ENCODE measurements around the gene DOCK7. TPM values are rescaled to one million over a fixed set of nuclear protein-coding genes. Genes with fewer than 3 reads are reported as not detected.
"Not testable (repeated sequence)": the region's sequence is repeated elsewhere in the genome, so short reads cannot be mapped to it uniquely, and the experiment has no call there.

The DOCK7 gene
- total RNA-seq, 1 experiment from 2014 or later = 46.9 TPM

GRCh38 chr1:62573675-62574074 is 114.5 kb downstream of the DOCK7 start:
- Mint-ChIP-seq H3K9me3 (ENCODE audit: unreplicated experiment) (no peaks in the 10 kb centered on the region), H3K36me3 (ENCODE audit: insufficient read depth, unreplicated experiment) (peaks cover 27% of the 10 kb centered on the region), H3K4me1 (ENCODE audit: insufficient read depth, unreplicated experiment) (no peaks in the 10 kb centered on the region), H3K27ac (ENCODE audit: low read depth, unreplicated experiment) (no peak overlapping the region), H3K4me3 (ENCODE audit: unreplicated experiment) (no peak overlapping the region), H3K27me3 (ENCODE audit: insufficient read depth, unreplicated experiment) (no peaks in the 10 kb centered on the region)
- POLR2A ChIA-PET = no interaction called here
- no TSS peak for BruUV-seq (replicated peaks)
- CTCF ChIA-PET = no interaction called here
- intact Hi-C loops (cut with micrococcal nuclease) = no loop called here
- TF ChIP-seq CTCF (IDR thresholded peaks at IDR 0.05; ENCODE audit: unreplicated experiment) = no peak
- DNase-seq (ENCODE audit: unreplicated experiment) = no peak

- Mint-ChIP-seq H3K36me3 (ENCODE audit: insufficient read depth, unreplicated experiment) (peaks cover 26% of the 10 kb centered on the region), H3K27ac (ENCODE audit: low read depth, unreplicated experiment) (no peak overlapping the region)
Measured at GRCh38 chr1:62572476-62572875, 115.7 kb downstream of the DOCK7 start.

DNA sequence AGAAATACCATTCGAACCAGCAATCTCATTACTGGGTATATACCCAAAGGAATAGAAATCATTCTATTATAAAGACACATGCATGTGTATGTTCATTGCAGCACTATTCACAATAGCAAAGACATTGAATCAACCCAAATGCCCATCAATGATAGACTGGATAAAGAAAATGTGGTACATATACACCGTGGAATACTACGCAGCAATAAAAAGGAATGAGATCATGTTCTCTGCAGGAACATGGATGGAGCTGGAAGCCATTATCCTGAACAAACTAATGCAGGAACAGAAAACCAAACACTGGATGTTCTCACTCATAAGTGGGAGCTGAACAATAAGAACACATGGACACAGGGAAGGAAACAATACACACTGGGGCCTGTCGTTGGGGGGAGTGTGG is 116.7 kb downstream of the DOCK7 start:
- H3K27ac Mint-ChIP-seq (ENCODE audit: low read depth, unreplicated experiment); BruUV-seq (replicated peaks); DNase-seq (ENCODE audit: unreplicated experiment); CTCF ChIA-PET; H3K4me3 Mint-ChIP-seq (ENCODE audit: unreplicated experiment); H3K4me1 Mint-ChIP-seq (ENCODE audit: insufficient read depth, unreplicated experiment); H3K27me3 Mint-ChIP-seq (ENCODE audit: insufficient read depth, unreplicated experiment); H3K9me3 Mint-ChIP-seq (ENCODE audit: unreplicated experiment); intact Hi-C loops (cut with micrococcal nuclease); POLR2A ChIA-PET: not testable (repeated sequence)
- H3K36me3 Mint-ChIP-seq (ENCODE audit: insufficient read depth, unreplicated experiment) = peaks cover 26% of the 10 kb centered on the region

More at GRCh38 chr1:62572476-62572875, 115.7 kb downstream of the DOCK7 start:
- intact Hi-C loops (cut with micrococcal nuclease) = no loop called here
- DNase-seq (ENCODE audit: unreplicated experiment) = no peak
- no TSS peak for BruUV-seq (replicated peaks)
- CTCF ChIA-PET = interaction anchor here (0.9 kb wide), 1 partner anchor 66 kb away, joined by 3 read pairs; no protein-coding TSS in a partner anchor
- no peaks in the 10 kb centered on the region for H3K9me3 Mint-ChIP-seq (ENCODE audit: unreplicated experiment)
- H3K4me3 Mint-ChIP-seq (ENCODE audit: unreplicated experiment) = no peak overlapping the region
- H3K27me3 Mint-ChIP-seq (ENCODE audit: insufficient read depth, unreplicated experiment) = no peaks in the 10 kb centered on the region
- POLR2A ChIA-PET = interaction anchor here (0.7 kb wide), 1 partner anchor 95 kb away, joined by 3 read pairs; no protein-coding TSS in a partner anchor
- no peak for TF ChIP-seq CTCF (IDR thresholded peaks at IDR 0.05; ENCODE audit: unreplicated experiment)
- no peaks in the 10 kb centered on the region for H3K4me1 Mint-ChIP-seq (ENCODE audit: insufficient read depth, unreplicated experiment)

DNA sequence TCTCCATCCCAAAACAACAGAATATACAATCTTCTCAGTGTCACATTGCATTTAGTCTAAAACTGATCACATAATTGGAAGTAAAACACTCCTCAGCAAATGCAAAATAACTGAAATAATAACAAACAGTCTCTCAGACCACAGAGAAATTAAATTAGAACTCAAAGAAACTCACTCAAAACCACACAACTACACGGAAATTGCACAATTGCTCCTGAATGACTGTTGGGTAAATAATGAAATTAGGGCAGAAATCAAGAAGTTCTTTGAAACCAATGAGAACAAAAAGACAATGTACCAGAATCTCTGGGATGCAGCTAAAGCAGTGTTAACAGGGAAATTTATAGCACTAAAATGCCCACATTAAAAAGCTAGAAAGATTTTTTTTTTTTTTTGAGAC is 120.3 kb downstream of the DOCK7 start:
- BruUV-seq (replicated peaks); H3K4me3 Mint-ChIP-seq (ENCODE audit: unreplicated experiment); H3K27me3 Mint-ChIP-seq (ENCODE audit: insufficient read depth, unreplicated experiment); H3K9me3 Mint-ChIP-seq (ENCODE audit: unreplicated experiment); H3K4me1 Mint-ChIP-seq (ENCODE audit: insufficient read depth, unreplicated experiment); H3K27ac Mint-ChIP-seq (ENCODE audit: low read depth, unreplicated experiment); intact Hi-C loops (cut with micrococcal nuclease): not testable (repeated sequence)
- peaks cover 11% of the 10 kb centered on the region for H3K36me3 Mint-ChIP-seq (ENCODE audit: insufficient read depth, unreplicated experiment)
- CTCF ChIA-PET = interaction anchor here (0.6 kb wide), 1 partner anchor 170 kb away, joined by 3 read pairs; no protein-coding TSS in a partner anchor
- POLR2A ChIA-PET = interaction anchor here (0.5 to 0.9 kb wide), 2 partner anchors 12 to 66 kb away, joined by 3 read pairs; no protein-coding TSS in a partner anchor
- peak; percentile 7 for DNase-seq (ENCODE audit: unreplicated experiment)

- H3K9me3 Mint-ChIP-seq (ENCODE audit: unreplicated experiment); DNase-seq (ENCODE audit: unreplicated experiment); H3K27me3 Mint-ChIP-seq (ENCODE audit: insufficient read depth, unreplicated experiment); CTCF ChIA-PET; BruUV-seq (replicated peaks); H3K4me1 Mint-ChIP-seq (ENCODE audit: insufficient read depth, unreplicated experiment); intact Hi-C loops (cut with micrococcal nuclease); H3K4me3 Mint-ChIP-seq (ENCODE audit: unreplicated experiment); H3K27ac Mint-ChIP-seq (ENCODE audit: low read depth, unreplicated experiment): not testable (repeated sequence)
- peaks cover 11% of the 10 kb centered on the region for H3K36me3 Mint-ChIP-seq (ENCODE audit: insufficient read depth, unreplicated experiment)
- POLR2A ChIA-PET = interaction anchor here (0.9 kb wide), 1 partner anchor 12 kb away, joined by 3 read pairs; no protein-coding TSS in a partner anchor
Measured at GRCh38 chr1:62567182-62567581, 121.0 kb downstream of the DOCK7 start.
